ENCODE results near the gene ECEL1. TPM values are rescaled to one million over a fixed set of nuclear protein-coding genes. Genes with fewer than 3 reads are reported as not detected.

ECEL1 gene
- total and polyA plus RNA-seq, 9 of the 15 experiments (the other 6 are each of a cell fraction or from before 2014, with no cell fraction given), result 0.09 TPM; not detected in 8

DNA sequence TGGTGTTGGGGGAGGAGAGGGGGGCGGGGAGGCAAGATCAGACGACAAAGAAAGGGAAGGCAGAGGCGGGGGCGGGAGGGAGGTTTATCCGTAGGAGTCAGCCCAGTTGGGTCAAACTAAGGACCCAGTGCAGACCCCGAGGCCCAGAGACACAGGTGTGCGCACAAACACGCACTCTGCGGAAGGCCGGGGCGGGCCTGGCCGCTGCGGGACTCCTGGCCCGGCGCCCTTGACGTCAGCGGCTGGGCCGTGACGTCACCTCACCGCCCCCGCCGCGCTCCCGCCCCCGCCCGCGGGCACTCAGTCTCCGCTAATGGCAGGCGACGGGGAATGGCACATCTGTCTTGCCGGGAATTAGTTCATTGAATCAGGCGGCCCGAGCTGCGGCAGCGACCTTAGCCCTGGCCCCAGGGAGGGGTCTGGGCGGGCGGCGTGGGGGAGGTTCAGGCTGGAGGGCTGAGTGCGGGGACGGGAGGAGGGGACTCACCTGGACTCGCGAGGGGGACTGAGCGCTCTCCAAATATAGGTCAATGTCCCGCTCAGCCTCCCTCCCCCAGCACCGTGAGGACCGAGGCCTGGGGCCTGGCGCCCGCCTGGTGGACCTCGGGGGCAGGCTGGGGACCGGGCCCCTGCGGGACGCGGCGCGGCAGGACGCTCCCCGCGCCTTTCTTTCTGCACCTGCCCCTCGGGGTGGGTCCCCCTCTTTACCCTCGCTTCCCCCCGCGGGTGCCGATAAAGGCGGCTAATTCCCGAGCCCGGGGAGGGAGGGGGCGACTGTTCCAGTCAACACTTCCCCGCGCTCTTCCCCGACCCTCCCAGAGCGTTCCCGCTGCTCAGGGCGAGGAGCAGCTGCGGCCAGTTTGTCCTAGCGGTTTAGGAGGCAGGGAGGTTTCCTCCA lies 15.5 kb upstream of the ECEL1 start (continued):
- TF ChIP-seq, protein P1, sequence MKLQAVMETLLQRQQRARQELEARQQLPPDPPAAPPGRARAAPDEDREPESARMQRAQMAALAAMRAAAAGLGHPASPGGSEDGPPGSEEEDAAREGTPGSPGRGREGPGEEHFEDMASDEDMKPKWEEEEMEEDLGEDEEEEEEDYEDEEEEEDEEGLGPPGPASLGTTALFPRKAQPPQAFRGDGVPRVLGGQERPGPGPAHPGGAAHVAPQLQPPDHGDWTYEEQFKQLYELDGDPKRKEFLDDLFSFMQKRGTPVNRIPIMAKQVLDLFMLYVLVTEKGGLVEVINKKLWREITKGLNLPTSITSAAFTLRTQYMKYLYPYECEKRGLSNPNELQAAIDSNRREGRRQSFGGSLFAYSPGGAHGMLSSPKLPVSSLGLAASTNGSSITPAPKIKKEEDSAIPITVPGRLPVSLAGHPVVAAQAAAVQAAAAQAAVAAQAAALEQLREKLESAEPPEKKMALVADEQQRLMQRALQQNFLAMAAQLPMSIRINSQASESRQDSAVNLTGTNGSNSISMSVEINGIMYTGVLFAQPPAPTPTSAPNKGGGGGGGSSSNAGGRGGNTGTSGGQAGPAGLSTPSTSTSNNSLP (IDR thresholded peaks at IDR 0.05; ENCODE audit: borderline replicate concordance, low read depth, low read length), result no peak
- no peak for TF ChIP-seq MTF1 (CRISPR knock-in tag; IDR thresholded peaks at IDR 0.05; ENCODE audit: borderline replicate concordance)
- TF ChIP-seq SOX6 (IDR thresholded peaks at IDR 0.05), result no peak
- TF ChIP-seq SMARCB1 (IDR thresholded peaks at IDR 0.05; ENCODE audit: insufficient read length, low read depth), result no peak
- TF ChIP-seq ZNF699 (CRISPR knock-in tag; IDR thresholded peaks at IDR 0.05; ENCODE audit: insufficient replicate concordance), result no peak
- TF ChIP-seq ATF7 (IDR thresholded peaks at IDR 0.05), result peak; percentile 37; the same call in 1 of the 2 replicates
- TF ChIP-seq ATF1 (CRISPR knock-in tag; IDR thresholded peaks at IDR 0.05), result no peak
- TF ChIP-seq ATF1 (tag; IDR thresholded peaks at IDR 0.05), result peak; percentile 89
- TF ChIP-seq, protein P2, sequence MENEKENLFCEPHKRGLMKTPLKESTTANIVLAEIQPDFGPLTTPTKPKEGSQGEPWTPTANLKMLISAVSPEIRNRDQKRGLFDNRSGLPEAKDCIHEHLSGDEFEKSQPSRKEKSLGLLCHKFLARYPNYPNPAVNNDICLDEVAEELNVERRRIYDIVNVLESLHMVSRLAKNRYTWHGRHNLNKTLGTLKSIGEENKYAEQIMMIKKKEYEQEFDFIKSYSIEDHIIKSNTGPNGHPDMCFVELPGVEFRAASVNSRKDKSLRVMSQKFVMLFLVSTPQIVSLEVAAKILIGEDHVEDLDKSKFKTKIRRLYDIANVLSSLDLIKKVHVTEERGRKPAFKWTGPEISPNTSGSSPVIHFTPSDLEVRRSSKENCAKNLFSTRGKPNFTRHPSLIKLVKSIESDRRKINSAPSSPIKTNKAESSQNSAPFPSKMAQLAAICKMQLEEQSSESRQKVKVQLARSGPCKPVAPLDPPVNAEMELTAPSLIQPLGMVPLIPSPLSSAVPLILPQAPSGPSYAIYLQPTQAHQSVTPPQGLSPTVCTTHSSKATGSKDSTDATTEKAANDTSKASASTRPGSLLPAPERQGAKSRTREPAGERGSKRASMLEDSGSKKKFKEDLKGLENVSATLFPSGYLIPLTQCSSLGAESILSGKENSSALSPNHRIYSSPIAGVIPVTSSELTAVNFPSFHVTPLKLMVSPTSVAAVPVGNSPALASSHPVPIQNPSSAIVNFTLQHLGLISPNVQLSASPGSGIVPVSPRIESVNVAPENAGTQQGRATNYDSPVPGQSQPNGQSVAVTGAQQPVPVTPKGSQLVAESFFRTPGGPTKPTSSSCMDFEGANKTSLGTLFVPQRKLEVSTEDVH (IDR thresholded peaks at IDR 0.05; ENCODE audit: low read depth, partially characterized antibody), result no peak
- TF ChIP-seq, protein P3, sequence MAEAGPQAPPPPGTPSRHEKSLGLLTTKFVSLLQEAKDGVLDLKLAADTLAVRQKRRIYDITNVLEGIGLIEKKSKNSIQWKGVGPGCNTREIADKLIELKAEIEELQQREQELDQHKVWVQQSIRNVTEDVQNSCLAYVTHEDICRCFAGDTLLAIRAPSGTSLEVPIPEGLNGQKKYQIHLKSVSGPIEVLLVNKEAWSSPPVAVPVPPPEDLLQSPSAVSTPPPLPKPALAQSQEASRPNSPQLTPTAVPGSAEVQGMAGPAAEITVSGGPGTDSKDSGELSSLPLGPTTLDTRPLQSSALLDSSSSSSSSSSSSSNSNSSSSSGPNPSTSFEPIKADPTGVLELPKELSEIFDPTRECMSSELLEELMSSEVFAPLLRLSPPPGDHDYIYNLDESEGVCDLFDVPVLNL (CRISPR knock-in tag; IDR thresholded peaks at IDR 0.05; ENCODE audit: low read depth), result no peak
- TF ChIP-seq MEF2D (tag; conservative IDR thresholded peaks at IDR 0.05; ENCODE audit: low read depth), result no peak
- TF ChIP-seq ZNF785 (CRISPR knock-in tag; IDR thresholded peaks at IDR 0.05), result no peak
